HCT116 (cell line): ENCODE data around the gene OR2D3. TPM values are rescaled to one million over a fixed set of nuclear protein-coding genes. Genes with fewer than 3 reads are reported as not detected.
A peak's percentile ranks its signal among the peaks of the same experiment; 100 is the strongest.

Source experiments
- ATAC-seq: fragments of 200-7000 bp; cut with Tn5 transposase; 2 replicates; pipeline ENCODE4 v1.9.1; 2020; ENCODE audit warnings: mild to moderate bottlenecking, moderate library complexity
- BruUV-seq: library from RNA; stranded (reverse); fragments of 400-500 nt; replicated peaks from 2 replicates; lab custom pipeline; 2021; lab: Mats Ljungman, UMichigan
- CTCF ChIA-PET: fragments of 300-600 bp; sonication (Branson Sonifier 250); formaldehyde crosslinking; loops from one replicate; lab custom pipeline; 2021; ENCODE audit warnings: antibody characterized with exemption; lab: Charles Lee
- POLR2A ChIA-PET: fragments of 300-600, 350-600 bp; sonication (Branson Sonifier 250); formaldehyde crosslinking; loops from one replicate; lab custom pipeline; 2021; ENCODE audit warnings: antibody characterized with exemption; lab: Charles Lee
- RAD21 ChIA-PET, 2 experiments: fragments of 300-600 bp; sonication (Branson Sonifier 250); formaldehyde crosslinking; loops; one replicate each; lab custom pipeline; 2023; ENCODE audit warnings: low total read pairs in 2 of 2; ENCODE audit not compliant: uncharacterized antibody in 2 of 2, unreplicated experiment in 2 of 2, low non-redundant PET in 1 of 2; lab: Charles Lee
- DNase-seq: peaks from one replicate; pipeline ENCODE4 v3.0.0-alpha.2; 2010; ENCODE audit warnings: low read depth, low spot score
- H2AFZ ChIP-seq: fragments of 200-600 bp; shearing (Covaris generic), sonication (generic); 2 replicates; pipeline ENCODE4 v1.6.1; 2017; ENCODE audit warnings: low read depth, mixed run types, mixed read lengths, antibody characterized with exemption, low read length; ENCODE audit not compliant: poor library complexity, severe bottlenecking
- H3K27ac ChIP-seq: 2 replicates; pipeline ENCODE4 v1.5.1; 2012; ENCODE audit warnings: low read depth, low read length
- H3K27me3 ChIP-seq: fragments of 200-600 bp; sonication (generic); 2 replicates; pipeline ENCODE4 v1.6.1; 2016; ENCODE audit warnings: mixed run types, low read length, mixed read lengths; ENCODE audit not compliant: insufficient read depth
- H3K36me3 ChIP-seq, 2 experiments: fragments of 200-500 bp in 1 of 2; fragments of 200-600 bp in 1 of 2; sonication (Bioruptor generic) in 1 of 2; sonication (generic) in 1 of 2; 2 replicates each; pipeline versions ENCODE4 v1.5.1 to v1.6.1; 2014 to 2016; ENCODE audit warnings: low read length in 2 of 2, inconsistent platforms in 1 of 2, mixed read lengths in 1 of 2, mixed run types in 1 of 2; ENCODE audit not compliant: insufficient read depth in 2 of 2, control insufficient read depth in 1 of 2
- H3K4me1 ChIP-seq, 2 experiments: fragments of 200-600 bp in 1 of 2; sonication (generic) in 1 of 2; 2 replicates each; pipeline versions ENCODE4 v1.5.1 to v1.6.1; 2012 to 2017; ENCODE audit warnings: low read length in 2 of 2, inconsistent platforms in 1 of 2, mild to moderate bottlenecking in 1 of 2, mixed read lengths in 1 of 2, mixed run types in 1 of 2, moderate library complexity in 1 of 2; ENCODE audit not compliant: insufficient read depth in 2 of 2, control insufficient read depth in 1 of 2
- H3K4me2 ChIP-seq: fragments of 200-600 bp; sonication (generic); 2 replicates; pipeline ENCODE4 v1.6.1; 2017; ENCODE audit warnings: mixed run types, low read length, mixed read lengths
- H3K4me3 ChIP-seq, 2 experiments: fragments of 200-600 bp in 1 of 2; sonication (generic) in 1 of 2; replicated peaks in 1 of 2; 2 replicates each; pipeline ENCODE4 v1.5.1; 2011 to 2016; ENCODE audit warnings: low read length in 2 of 2, control low read depth in 1 of 2, low read depth in 1 of 2, mild to moderate bottlenecking in 1 of 2, mixed read lengths in 1 of 2, mixed run types in 1 of 2
- H3K79me2 ChIP-seq: fragments of 200-600 bp; sonication (generic); 2 replicates; pipeline ENCODE4 v1.6.1; 2017; ENCODE audit warnings: mild to moderate bottlenecking, mixed run types, low read length, moderate library complexity, mixed read lengths; ENCODE audit not compliant: insufficient read depth
- H3K9ac ChIP-seq: fragments of 200-600 bp; sonication (generic); 2 replicates; pipeline ENCODE4 v1.6.1; 2016; ENCODE audit warnings: low read length, mixed read lengths
- H3K9me2 ChIP-seq: fragments of 200-600 bp; sonication (generic), shearing (Covaris generic); 2 replicates; pipeline ENCODE4 v1.6.1; 2017; ENCODE audit warnings: mixed run types, mild to moderate bottlenecking, moderate library complexity; ENCODE audit not compliant: insufficient read depth
- H3K9me3 ChIP-seq, 2 experiments: fragments of 200-500 bp in 1 of 2; fragments of 200-600 bp in 1 of 2; sonication (Bioruptor generic) in 1 of 2; sonication (generic) in 1 of 2; 2 replicates each; pipeline ENCODE4 v1.6.1; 2014 to 2017; ENCODE audit warnings: low read length in 2 of 2, mixed read lengths in 2 of 2, inconsistent platforms in 1 of 2, low read depth in 1 of 2, mild to moderate bottlenecking in 1 of 2, mixed run types in 1 of 2, moderate library complexity in 1 of 2; ENCODE audit not compliant: control insufficient read depth in 1 of 2, insufficient read depth in 1 of 2
- H4K20me1 ChIP-seq: fragments of 200-600 bp; sonication (generic), shearing (Covaris generic); 2 replicates; pipeline ENCODE4 v1.6.1; 2017; ENCODE audit warnings: mixed run types, mild to moderate bottlenecking, moderate library complexity; ENCODE audit not compliant: insufficient read depth
- CBX3 ChIP-seq: IDR thresholded peaks from 2 replicates; pipeline ENCODE4 v1.6.1; 2012; ENCODE audit warnings: low read depth
- CEBPB ChIP-seq: IDR thresholded peaks from 2 replicates; pipeline ENCODE4 v1.6.1; 2012; ENCODE audit warnings: low read depth
- CTCF ChIP-seq, 3 experiments: fragments of 200-600 bp in 1 of 3; sonication (generic) in 1 of 3; IDR thresholded peaks in 2 of 3; conservative IDR thresholded peaks in 1 of 3; 2 replicates each; pipeline ENCODE4 v1.5.1; 2012 to 2017; ENCODE audit warnings: low read depth in 2 of 3, low read length in 2 of 3, antibody characterized with exemption in 1 of 3, borderline replicate concordance in 1 of 3, control low read depth in 1 of 3, mild to moderate bottlenecking in 1 of 3, mixed read lengths in 1 of 3, mixed run types in 1 of 3, moderate library complexity in 1 of 3; ENCODE audit not compliant: insufficient read depth in 1 of 3
- EZH2 ChIP-seq: fragments of 200-600 bp; sonication (generic); IDR thresholded peaks from 2 replicates; pipeline ENCODE4 v1.6.1; 2017; ENCODE audit warnings: antibody characterized with exemption, mixed run types
- FOSL1 ChIP-seq: IDR thresholded peaks from 2 replicates; pipeline ENCODE4 v1.6.1; 2012; ENCODE audit warnings: low read depth
- JUND ChIP-seq: IDR thresholded peaks from 2 replicates; pipeline ENCODE4 v1.6.1; 2012
- MAX ChIP-seq: IDR thresholded peaks from 2 replicates; pipeline ENCODE4 v1.6.1; 2012
- POLR2A ChIP-seq: IDR thresholded peaks from 2 replicates; pipeline ENCODE4 v1.7.0; 2011; ENCODE audit warnings: borderline replicate concordance; ENCODE audit not compliant: insufficient read depth, insufficient read length; ENCODE audit errors: extremely low read depth
- POLR2AphosphoS5 ChIP-seq: IDR thresholded peaks from 2 replicates; pipeline ENCODE4 v1.6.1; 2011; ENCODE audit warnings: mild to moderate bottlenecking, low read depth, low read length, moderate library complexity
- RAD21 ChIP-seq: IDR thresholded peaks from 2 replicates; pipeline ENCODE4 v1.6.1; 2012; ENCODE audit warnings: low read depth, mild to moderate bottlenecking
- REST ChIP-seq: IDR thresholded peaks from 2 replicates; pipeline ENCODE4 v1.6.1; 2012; ENCODE audit warnings: low read depth
- SIN3A ChIP-seq: IDR thresholded peaks from 2 replicates; pipeline ENCODE4 v1.6.1; 2012; ENCODE audit warnings: low read depth
- SP1 ChIP-seq: IDR thresholded peaks from 2 replicates; pipeline ENCODE4 v1.6.1; 2012; ENCODE audit warnings: low read depth
- SRF ChIP-seq: IDR thresholded peaks from 2 replicates; pipeline ENCODE4 v1.6.1; 2012; ENCODE audit warnings: low read depth
- TCF7L2 ChIP-seq: IDR thresholded peaks from 2 replicates; pipeline ENCODE4 v1.7.0; 2011; ENCODE audit warnings: borderline replicate concordance, inconsistent platforms; ENCODE audit not compliant: insufficient read depth, insufficient read length; ENCODE audit errors: extremely low read depth
- YY1 ChIP-seq: IDR thresholded peaks from 2 replicates; pipeline ENCODE4 v1.6.1; 2011; ENCODE audit warnings: low read length, low read depth, moderate library complexity, mild to moderate bottlenecking; ENCODE audit not compliant: insufficient replicate concordance; ENCODE audit errors: extremely low read depth
- ZFX ChIP-seq: fragments of 450-650 bp; IDR thresholded peaks from 2 replicates; pipeline ENCODE4 v1.6.1; 2017
- intact Hi-C: fragments of 100-400 bp; cut with micrococcal nuclease; formaldehyde crosslinking; loops from 2 replicates; pipeline ENCODE4 v1.10.0; 2022
- total RNA-seq: library from RNA; stranded (reverse); gene quantifications from one replicate; pipeline ENCODE4 v1.2.1, GENCODE V29; 2021; ENCODE audit not compliant: unreplicated experiment

The OR2D3 gene
- total RNA-seq, 1 experiment from 2014 or later, result not detected

GRCh38 chr11:6894097-6894496 lies 26.7 kb upstream of the OR2D3 start:
- intact Hi-C loops, result no loop called here
- Histone ChIP-seq H3K79me2 (no peaks in the 10 kb centered on the region), H4K20me1 (no peaks in the 10 kb centered on the region), H3K4me3 (no peak overlapping the region), H3K27me3 (peaks cover 43% of the 10 kb centered on the region), H3K27ac (no peak overlapping the region), H3K36me3 (no peaks in the 10 kb centered on the region), H3K9ac (no peak overlapping the region), H2AFZ (no peak overlapping the region), H3K4me1 (no peaks in the 10 kb centered on the region), H3K9me2 (no peaks in the 10 kb centered on the region), H3K4me2 (no peak overlapping the region), H3K9me3 (no peaks in the 10 kb centered on the region)
- BruUV-seq, result no TSS peak
- ATAC-seq, result peak; percentile 32; the same call in 1 of the 2 replicates
- TF ChIP-seq SRF, result no peak
- TF ChIP-seq FOSL1, result no peak
- TF ChIP-seq CEBPB, result no peak
- no peak for TF ChIP-seq TCF7L2
- no peak for TF ChIP-seq CBX3
- TF ChIP-seq CTCF (IDR thresholded peaks at IDR 0.05 in 2 of 3, conservative IDR thresholded peaks at IDR 0.05 in 1 of 3; ENCODE audit: borderline replicate concordance in 1 of 3, insufficient read depth in 1 of 3, low read depth in 2 of 3, low read length in 2 of 3), result no peak
- no peak for TF ChIP-seq ZFX
- TF ChIP-seq RAD21, result no peak
- TF ChIP-seq POLR2A, result no peak
- no peak for TF ChIP-seq MAX
- no peak for TF ChIP-seq JUND
- no peak for TF ChIP-seq YY1
- TF ChIP-seq POLR2AphosphoS5, result no peak
- TF ChIP-seq SP1, result no peak
- TF ChIP-seq REST, result no peak
- TF ChIP-seq EZH2, result no peak
- TF ChIP-seq SIN3A, result no peak
- POLR2A ChIA-PET, result no interaction called here
- no peak for DNase-seq
- RAD21 ChIA-PET, result no interaction called here
- CTCF ChIA-PET, result no interaction called here
